Fibroblast of skin of abdomen (primary cell): ENCODE data around the gene SOX18.

Source experiments
- DNase-seq: peaks from one replicate; pipeline ENCODE4 v3.0.0-alpha.2; 2013

SOX18 gene

DNA sequence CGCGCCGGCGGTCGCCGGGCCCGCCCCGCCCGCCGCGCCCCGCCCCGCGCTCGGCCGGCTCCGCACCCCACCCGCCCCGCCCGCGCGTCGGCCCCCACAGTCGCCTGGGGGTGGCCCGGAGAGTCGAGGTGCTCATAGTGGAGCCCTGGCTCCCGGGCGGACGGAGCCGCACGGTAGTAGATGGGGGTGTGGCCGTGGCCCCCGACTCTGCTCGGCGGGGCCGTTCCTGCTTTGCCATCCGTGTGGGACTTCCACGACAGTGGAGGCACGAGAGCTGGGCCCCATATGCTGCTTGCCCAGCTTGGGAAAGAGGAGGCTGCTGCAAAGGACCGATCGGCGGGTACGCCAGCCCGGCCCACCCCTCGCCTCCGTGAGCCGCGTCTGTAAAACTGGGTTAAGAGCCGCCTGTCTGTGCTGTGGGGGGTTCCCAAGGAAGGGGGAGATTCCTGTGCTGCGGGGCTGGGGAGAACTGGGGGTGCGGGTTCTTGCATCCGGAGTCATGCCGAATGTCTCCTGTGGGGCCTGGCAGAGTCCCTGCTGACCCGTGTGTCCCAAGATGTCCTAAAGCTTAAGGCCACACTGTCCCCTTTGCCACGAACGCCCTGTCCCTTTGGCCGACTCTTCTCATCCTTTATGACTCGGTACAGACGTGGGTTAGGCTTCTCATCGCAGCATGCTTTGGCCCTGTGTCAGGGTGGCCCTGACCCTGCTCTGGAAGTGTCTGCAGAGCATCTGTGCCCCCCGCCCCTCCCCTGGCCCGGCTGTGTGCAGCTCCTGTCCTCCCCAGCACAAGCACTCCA lies 30.8 kb upstream of the SOX18 start, which contains the start of gene OPRL1:
Gene OPRL1, plus strand, starts transcription at position 70 of the 800 bp plus-strand sequence. CDS start 12,639 bp downstream, outside the sequence.
- DNase-seq, result no peak

DNA sequence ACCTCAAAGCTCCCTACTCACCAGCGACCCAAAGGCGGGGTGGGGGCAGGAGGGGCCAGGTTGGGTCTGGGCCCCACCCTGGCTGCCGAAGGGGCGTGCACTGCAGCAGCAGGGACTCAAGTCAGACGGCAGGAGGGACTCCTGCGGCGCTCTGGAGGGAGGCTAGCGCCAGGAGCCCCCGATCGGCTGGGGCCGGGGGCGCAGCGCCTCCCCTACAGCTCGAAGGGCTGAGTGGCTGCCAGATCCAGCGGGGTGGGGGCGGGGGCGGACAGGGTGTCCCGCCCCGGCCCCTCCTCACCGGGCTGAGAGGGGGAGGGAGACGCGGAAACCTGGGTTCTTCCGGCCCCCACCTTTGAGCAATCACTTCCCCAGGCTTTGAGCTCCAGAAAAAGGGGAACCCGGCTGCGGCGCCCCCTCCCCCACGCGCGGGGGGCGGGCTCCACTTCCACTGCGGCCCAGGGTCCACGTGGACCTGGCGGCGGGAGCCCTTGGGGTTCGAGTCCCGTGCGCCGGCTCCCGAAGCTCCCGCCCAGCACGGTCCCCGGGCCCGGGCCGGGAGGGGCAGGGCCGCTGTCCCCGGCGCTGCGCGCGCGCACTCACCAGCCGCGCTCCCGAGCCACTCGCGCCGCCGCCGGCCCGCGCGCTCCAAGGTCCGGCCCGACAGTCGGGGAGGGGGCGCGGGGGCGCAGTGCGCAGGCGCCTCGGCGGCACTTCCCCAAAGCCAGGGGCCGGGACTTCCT lies 30.0 kb upstream of the SOX18 start, which contains the start of gene RGS19:
Gene RGS19, minus strand, starts transcription at position 246 of the 740 bp plus-strand sequence. CDS start 2,632 bp downstream, outside the sequence.
- DNase-seq, result peak; percentile 72

DNA sequence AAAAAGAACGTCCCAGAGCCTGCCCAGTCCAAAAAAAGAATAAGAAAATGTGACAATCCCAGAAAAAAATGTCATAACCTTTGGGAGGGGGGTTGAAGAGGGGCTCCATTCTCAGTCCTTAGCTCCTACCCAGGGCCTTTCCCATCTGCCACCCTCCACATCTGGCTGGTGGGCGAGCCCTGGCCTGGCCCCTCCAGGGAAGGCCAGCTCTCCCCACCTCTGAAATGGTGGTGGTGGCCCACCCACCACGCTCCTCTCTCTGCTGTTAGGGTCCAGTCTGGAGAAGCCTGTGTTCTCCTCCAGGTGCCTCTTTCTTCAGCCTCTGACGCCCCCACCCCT lies 29.5 kb upstream of the SOX18 start:
- no peak for DNase-seq

DNA sequence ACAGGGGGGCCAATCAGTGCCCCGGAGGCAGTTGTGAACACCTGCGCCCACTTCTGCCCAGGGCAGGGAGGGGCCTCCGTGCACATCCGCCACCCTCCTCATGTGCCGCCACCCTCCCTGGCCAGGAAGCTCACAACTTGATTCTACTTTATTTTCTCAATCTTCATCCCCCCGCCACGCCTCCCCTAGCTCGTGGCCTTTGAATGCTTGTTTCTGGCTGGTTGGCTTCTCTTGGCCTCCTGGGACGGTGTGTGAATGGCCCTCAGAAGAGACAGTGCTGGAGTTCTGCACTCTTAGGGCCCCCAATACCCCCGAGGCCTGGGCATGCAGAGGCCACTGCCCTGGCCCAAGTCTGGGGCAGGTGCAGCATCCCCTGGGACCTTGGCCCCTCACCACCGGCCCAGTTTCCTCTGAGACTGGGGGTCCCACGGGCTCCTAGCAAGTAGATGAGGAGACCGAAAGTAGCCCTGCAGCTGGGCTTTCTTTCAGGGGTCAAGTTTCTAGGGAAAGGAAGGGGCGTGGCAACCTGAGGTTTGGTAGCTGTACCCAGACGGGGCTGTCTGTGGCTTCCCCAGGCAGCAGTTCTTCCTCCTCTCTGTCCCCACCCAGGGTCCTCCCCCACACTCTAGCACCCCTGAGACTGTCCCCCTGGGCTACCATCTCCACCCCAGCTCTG lies 28.6 kb upstream of the SOX18 start:
- no peak for DNase-seq

DNA sequence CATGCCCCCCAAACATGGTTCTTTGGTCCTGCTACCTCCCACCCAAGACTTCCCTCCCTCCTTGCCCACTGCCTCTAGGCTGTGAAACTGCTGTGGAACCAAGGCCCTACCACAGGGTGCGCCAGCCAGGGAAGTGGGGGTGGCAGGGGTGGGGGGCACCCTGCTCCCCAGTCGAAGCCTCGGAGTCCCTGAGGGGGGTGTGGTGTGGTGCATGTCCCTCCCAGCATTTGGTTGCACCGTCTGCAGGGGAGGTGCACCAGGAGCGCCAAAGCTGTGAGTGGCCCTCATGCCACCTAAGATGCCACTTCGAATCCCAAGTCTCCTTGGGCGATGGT lies 28.1 kb upstream of the SOX18 start:
- DNase-seq, result no peak

DNA sequence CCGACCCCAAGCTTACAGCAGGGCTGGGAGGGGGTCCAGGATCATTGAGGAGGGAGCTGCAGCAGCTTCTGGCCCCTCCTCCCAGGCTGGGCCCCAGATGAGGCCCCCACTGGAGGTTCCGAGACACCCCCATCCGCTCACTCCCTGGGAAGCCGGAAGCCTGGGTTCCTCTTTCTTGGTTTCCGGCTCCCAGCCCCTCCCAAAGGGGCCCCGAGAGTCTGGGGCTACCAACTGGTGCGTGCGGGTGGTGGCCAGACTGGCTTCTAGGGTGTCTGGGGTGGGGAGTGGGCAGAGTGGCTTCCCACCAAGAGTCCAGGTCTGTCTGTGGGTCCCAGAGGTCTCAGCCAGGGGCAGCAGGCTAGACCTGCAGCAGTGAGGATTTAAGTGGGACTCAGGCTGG lies 27.7 kb upstream of the SOX18 start:
- DNase-seq, result no peak

DNA sequence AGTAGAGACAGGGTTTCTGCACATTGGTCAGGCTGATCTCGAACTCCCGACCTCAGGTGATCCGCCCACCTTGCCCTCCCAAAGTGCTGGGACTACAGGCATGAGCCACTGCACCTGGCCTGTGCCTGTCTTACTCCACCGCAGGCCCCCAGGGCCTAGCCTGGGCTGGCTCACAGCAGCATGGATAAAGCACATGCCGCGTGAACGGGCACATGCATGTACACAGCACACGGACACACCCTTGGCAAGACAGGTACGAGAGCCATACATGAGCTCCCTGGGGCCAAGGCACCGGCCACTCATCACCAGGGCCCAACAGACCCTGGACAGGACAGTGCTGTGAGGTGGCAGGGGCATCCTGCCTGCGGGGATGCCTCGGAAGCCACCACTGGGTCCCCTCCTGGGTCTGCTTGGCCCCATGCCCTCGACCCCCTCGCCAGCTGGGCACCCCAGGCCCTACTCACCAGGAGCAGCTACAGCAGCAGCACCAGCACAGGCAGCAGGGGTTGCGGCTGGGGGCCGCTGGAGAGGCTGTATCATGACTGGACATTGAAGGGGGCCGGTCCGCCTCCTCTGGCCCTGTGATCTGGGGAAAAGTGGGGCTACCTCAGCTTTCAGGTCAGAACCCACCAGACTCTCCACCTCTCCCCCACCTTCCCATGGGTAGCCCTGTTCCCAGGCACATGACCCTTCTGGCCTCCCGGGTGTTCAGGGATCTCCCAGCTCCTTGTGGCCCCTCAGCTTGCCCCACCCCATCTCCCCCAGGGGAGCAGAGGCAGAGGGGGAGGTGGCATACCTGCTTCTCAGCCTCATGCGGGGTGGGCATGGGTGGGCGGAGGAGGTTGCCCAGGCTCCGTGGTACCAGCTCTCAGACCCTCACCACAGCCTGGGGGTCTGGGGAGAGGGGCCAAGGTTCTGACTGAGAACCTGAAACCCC lies 26.9 kb upstream of the SOX18 start:
- DNase-seq, result no peak

DNA sequence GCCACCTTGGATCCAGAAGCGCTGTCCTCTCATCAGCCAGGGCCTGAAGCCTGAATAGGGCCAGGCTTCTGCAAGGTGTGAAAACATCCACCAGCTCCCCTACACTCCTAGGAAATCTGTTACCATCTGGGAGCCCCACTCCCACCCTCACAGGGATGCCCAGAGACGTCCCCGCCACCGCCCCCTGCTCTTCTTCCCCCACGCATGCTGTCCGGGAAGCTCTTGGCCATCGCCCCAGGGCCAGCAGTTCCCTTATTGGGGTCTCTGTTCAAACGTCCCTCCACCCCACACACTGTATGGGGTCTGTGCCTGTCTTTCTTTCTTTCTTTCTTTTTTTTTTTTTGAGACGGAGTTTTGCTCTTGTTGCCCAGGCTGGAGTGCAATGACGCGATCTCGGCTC lies 26.1 kb upstream of the SOX18 start:
- DNase-seq, result no peak

DNA sequence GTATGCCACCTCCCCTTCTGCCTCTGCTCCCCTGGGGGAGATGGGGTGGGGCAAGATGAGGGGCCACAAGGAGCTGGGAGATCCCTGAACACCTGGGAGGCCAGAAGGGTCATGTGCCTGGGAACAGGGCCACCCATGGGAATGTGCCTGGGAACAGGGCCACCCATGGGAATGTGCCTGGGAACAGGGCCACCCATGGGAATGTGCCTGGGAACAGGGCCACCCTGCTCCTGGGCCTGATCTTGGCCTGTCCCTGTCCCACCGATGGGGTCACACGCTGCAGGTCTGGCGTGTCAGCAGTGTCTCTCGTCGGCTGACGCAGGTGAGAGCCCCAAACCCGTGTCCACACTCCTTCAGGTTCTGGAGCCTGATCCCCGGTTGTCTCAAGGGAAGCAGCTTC lies 25.5 kb upstream of the SOX18 start:
- no peak for DNase-seq

DNA sequence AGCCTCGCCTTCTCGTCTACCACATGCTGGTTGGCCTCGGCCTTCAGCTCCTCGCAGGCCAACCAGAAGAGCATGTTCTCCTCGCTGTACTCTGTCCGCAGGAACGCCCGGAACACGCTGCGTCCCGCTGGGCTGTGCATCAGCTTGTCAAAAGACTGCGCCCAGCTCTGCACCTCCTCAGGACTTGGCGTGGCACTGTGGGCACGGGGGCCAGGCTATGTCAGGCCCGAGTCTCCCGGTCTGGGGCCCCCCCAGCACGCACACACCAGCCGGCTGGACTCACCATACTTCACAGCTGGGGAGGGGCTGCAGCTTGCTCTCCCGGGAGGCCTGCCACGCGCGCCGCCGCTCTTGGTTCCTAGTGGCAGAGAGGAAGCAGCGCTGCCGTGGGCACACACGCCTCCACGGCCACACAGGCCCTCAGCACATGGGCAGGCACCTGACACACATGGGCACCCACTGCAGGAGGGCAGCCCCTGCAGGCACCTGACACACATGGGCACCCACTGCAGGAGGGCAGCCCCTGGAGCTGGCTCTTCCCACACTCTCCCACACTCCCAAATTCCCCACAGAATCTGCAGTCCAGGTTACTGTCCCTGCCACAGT lies 24.8 kb upstream of the SOX18 start:
- no peak for DNase-seq

DNA sequence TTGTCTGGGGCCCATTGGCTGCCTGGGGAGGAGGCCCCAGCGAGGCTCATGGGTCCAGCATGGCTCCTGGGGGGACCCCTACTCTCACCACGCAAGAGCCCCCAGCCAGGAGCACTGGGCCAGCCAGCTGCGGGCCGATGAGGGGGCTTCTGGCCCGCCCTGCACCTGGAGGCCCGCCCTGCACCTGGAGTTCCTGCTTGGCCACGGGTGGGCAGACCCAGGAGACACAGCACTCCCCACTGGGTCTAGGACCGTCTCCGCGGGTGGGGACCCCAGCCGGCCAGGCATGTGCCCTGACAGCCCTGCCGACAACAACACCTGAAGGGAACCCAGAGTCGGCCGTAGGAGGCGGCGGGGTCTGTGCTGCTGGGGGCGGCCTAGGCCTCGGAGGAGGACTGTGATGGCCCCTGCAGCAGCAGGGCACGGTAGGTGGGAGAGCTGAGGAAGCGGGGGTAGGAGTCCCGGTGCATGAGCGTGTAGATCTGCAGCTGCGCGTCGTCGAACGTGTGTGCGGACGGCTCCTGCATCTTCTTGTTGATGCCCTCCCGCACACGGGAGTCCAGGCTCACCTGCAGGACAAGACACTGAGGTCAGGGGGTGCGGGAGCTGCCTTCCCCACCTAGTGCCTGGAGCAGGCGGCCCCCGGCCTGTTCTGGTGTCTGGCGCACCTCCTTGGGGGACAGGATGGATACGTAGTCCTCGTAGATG lies 24.2 kb upstream of the SOX18 start:
- DNase-seq, result no peak

DNA sequence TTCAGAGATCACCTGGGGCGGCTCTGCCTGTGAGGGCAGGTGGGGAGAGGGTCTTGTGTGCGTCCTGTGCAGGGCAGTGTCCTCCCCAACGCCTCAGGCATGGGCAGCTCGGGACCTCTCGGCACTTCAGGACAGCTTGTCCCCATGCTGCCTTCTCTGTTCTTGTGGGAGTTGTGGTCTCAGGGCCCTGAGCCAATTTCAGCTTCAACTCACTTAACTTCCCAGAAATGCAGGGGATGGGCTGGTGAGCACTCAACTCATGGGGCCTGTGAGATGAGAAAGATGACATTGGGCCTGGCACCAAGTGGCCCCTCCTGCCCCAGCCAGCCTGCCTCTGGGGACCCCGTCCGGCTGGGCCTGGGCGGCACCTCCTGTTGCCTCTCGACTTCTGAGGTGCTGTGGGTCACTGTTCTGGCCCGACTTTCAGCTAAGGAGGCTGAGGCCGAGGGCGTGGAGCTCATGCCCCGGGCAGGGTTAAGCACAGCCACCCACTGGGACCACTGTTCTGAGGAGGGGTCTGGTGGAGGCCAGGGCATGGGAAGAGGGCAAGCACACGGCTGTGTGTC lies 23.1 kb upstream of the SOX18 start:
- no peak for DNase-seq

DNA sequence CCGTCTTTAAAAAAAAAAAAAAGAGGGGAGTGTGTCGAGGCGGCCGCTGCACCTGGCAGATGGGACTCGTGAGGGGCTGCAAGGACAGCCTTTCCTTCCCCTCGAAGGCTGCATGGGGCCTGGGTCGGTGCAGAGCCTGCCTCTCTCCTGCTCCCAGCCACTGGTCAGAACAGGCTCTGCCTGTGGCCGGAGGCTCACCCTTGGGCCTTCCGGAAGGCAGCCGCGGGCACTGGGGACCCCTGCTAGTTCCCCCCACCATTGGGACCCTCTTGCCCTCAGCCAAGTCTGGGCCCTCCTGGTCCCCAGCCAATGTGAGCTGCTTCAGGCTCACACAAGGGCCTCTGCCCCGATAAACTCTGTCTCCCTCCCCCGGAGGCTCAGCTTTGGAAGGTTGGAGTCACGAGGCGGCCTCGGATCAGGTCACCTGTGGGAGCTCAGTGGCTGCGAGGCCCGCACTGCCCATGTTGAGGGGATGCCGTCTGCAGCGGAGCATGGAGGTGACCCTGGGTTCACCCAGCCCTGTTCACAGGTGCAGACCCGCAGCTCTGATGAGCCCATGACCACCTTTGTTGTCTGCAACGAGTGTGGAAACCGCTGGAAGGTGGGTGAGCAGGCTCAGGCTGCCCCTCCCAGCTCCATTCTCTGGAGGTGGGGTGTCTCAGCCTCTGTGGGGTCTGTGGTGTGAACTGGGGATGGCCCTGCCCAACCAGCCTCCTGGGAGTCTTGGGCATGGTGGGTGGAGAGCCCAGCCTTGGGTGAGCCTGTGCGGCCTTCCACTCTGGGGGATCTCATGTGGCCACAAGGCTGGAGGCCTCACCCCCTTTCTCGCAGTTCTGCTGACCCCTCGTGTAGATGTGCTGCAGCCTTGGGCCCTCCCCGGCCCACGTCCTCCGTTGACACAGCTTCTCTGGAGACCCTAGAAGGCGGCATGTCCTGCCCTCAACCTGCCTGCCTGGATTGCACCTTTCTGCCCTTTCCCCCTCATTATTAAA lies 22.2 kb upstream of the SOX18 start:
- no peak for DNase-seq

DNA sequence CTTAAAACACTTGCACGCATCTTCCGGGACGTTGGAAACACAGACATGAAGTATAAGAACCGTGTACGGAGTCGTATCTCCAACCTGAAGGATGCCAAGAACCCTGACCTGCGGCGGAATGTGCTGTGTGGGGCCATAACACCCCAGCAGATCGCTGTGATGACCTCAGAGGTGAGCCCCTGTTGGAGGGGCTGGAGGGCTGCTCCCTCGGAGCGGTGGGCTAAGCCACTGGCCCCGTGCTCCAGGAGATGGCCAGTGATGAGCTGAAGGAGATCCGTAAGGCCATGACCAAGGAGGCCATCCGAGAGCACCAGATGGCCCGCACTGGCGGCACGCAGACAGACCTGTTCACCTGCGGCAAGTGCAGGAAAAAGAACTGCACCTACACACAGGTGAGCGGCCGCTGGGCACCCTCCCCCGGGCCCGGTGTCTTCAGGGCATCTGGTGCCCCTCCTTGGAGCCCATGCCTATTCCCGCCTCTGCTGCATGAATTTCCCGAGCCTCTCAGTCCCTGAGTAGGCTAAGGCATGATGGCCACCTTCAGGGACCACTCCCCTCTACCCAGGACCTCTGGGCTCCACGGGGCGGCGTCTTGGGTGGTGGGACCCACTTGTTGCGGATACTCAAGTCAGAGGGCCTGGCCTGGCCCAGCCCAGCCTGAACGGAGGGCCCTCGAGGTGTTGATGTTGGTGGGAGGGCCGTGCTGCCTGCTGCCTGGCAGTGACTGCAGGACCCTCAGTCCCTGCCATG lies 21.0 kb upstream of the SOX18 start:
- DNase-seq, result no peak

DNA sequence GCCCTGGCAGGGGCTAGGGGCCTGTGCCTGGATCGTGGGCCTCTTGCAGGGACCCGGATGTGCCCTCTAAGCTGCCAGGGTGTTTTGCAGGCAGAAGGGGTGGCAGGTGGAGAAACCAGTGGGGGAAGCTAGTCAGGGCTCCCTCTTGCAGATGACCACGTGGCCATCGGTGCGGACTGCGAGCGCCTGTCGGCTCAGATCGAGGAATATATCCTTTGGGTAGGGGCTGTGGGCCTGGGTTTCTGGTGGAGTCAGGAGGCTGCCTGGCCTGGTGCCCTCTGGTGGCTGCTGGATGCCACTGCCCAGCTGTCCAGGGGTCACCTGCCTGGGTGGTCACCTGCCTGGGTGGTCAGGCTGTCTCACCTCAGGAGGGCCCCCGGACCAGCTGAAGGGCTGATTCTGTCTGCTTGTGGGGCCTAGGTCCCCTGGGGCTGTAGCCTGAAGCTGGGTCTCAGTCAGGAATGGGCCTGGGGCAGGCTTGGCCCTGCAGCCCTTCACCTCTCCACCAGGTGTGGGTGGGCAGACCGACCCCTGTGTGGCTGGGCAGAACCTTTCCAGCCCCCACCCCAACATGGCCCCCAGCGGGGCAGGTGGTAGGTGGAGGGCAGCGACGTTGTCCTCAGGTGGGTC lies 20.3 kb upstream of the SOX18 start:
- DNase-seq, result peak; percentile 12

DNA sequence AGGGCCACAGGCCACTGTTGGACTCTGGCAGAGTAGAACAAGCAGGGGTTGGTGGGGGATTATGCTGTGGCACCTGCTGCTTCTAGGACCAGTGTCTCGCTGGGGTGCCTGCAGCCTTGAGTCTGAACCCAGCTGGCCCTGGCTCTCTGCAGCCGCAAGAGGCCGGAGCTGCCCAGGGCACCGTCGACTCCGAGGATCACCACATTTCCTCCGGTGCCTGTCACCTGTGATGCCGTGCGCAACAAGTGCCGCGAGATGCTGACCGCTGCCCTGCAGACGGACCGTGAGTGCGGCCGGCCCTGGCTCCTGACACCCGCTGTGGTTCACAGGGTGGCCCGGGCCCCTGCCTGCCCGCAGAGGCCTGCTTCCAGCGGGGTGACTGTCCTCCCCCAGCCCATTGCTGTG lies 19.8 kb upstream of the SOX18 start:
- DNase-seq, result no peak

DNA sequence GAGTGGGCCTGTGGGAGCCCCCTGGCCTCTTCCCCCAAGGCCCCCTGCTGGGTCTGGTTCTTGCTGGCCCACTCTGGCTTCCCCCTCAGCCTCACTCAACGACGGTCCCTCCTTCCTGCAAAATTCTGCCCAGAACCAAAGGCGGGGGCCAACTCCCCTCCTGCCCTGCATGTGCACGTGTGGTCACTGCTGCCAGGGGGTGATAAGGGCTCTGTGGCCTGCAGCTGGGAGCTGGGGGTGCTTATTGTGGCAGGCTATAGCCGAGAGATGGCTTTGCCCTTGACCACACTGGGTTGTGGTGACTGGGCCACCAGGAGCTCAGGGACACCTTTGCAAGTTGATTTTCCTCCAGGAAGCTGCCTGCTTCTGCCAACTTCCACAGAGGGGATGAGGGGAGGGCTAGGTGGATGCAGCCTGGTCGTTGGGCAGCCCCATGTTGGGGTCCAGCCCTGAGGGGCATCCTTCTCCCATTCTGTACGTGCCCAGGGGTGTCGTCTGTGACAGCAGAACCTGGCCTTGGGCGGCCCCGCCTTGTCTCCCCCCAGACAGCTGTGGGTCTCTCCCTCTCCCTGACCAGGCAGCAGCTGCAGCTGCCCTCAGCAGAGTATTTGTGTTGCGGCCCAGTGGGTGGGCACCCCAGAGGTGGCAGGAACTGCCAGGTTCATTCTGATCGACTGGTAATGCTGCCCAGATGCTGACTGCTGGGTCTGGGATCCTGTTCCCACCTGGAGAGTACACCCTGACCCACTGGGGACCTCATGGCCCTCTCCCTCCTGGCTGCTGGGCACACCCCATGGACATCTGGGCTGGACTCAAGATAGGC lies 19.2 kb upstream of the SOX18 start:
- no peak for DNase-seq
